Spleen (tissue), 7 donors: ENCODE measurements around the gene CALHM5.

ENCODE experiments used
- CTCF ChIP-seq, 11 experiments: fragments of 200-600 bp in 7 of 11; fragments of 450-650 bp in 4 of 11; sonication (generic) in 4 of 11; IDR thresholded peaks in 8 of 11; conservative IDR thresholded peaks in 3 of 11; 1 replicate in 7 of 11; 2 replicates in 4 of 11; pipeline versions ENCODE4 v1.4.0 to v1.8.0; 2016 to 2021; ENCODE audit warnings: antibody characterized with exemption in 11 of 11, inconsistent platforms in 4 of 11, mild to moderate bottlenecking in 1 of 11
- POLR2AphosphoS5 ChIP-seq, 3 donors: sonication (generic); formaldehyde crosslinking; IDR thresholded peaks; one replicate each; pipeline ENCODE4 v1.5.1; 2017; ENCODE audit warnings: antibody characterized with exemption in 3 of 3
- donor health status: DM: no; HTN: no; CAD: no; lungs with moderate emphysema.
- donor health status: DM: no; HTN: no; CAD: no.
- donor health status: DM: no; HTN: no; CAD: no.

GRCh38 chr6:116483616-116484015 is 27.8 kb upstream of the CALHM5 start:
- TF ChIP-seq POLR2AphosphoS5 (IDR thresholded peaks at IDR 0.05) (no peak), CTCF (IDR thresholded peaks at IDR 0.05 in 8 of 11, conservative IDR thresholded peaks at IDR 0.05 in 3 of 11) (no peak)
